CD4-positive, alpha-beta T cell treated with Interleukin-17A for 1 hour (primary cell): Measurements from ENCODE around the gene MACROD2.

ENCODE experiments used
- DNase-seq: peaks from one replicate; pipeline ENCODE4 v3.0.0-alpha.2; 2020

Gene MACROD2

GRCh38 chr20:15578113-15578512 is 1582.8 kb downstream of the MACROD2 start:
- no peak for DNase-seq

- DNase-seq, result no peak
Measured at GRCh38 chr20:15579688-15580087, 1584.4 kb downstream of the MACROD2 start.

GRCh38 chr20:15582146-15582760 is 1586.9 kb downstream of the MACROD2 start:
- no peak for DNase-seq

GRCh38 chr20:15584507-15584906 is 1589.2 kb downstream of the MACROD2 start:
- DNase-seq, result no peak

GRCh38 chr20:15593081-15593480 is 1597.8 kb downstream of the MACROD2 start:
- DNase-seq, result no peak

GRCh38 chr20:15594158-15594695 is 1598.9 kb downstream of the MACROD2 start:
- no peak for DNase-seq

- no peak for DNase-seq
Measured at GRCh38 chr20:15596220-15596890, 1601.0 kb downstream of the MACROD2 start.

GRCh38 chr20:15597306-15597705 is 1602.0 kb downstream of the MACROD2 start:
- DNase-seq, result no peak

GRCh38 chr20:15599961-15600360 is 1604.6 kb downstream of the MACROD2 start:
- DNase-seq, result no peak

GRCh38 chr20:15600565-15600964 is 1605.2 kb downstream of the MACROD2 start:
- no peak for DNase-seq

GRCh38 chr20:15603506-15603905 is 1608.2 kb downstream of the MACROD2 start:
- no peak for DNase-seq

GRCh38 chr20:15603978-15604805 is 1608.9 kb downstream of the MACROD2 start:
- DNase-seq, result no peak

GRCh38 chr20:15609921-15610320 is 1614.6 kb downstream of the MACROD2 start:
- DNase-seq, result no peak

GRCh38 chr20:15610787-15611186 is 1615.5 kb downstream of the MACROD2 start:
- no peak for DNase-seq

GRCh38 chr20:15611541-15611940 is 1616.2 kb downstream of the MACROD2 start:
- DNase-seq, result no peak

- no peak for DNase-seq
Measured at GRCh38 chr20:15612198-15612597, 1616.9 kb downstream of the MACROD2 start.

- DNase-seq, result no peak
Measured at GRCh38 chr20:15612769-15613168, 1617.5 kb downstream of the MACROD2 start.

- no peak for DNase-seq
Measured at GRCh38 chr20:15613530-15613929, 1618.2 kb downstream of the MACROD2 start.

- DNase-seq, result no peak
Measured at GRCh38 chr20:15616626-15617025, 1621.3 kb downstream of the MACROD2 start.

- DNase-seq, result no peak
Measured at GRCh38 chr20:15618110-15618509, 1622.8 kb downstream of the MACROD2 start.

GRCh38 chr20:15618912-15619311 is 1623.6 kb downstream of the MACROD2 start:
- DNase-seq, result no peak

GRCh38 chr20:15619341-15619740 is 1624.0 kb downstream of the MACROD2 start:
- DNase-seq, result no peak

GRCh38 chr20:15619816-15620215 is 1624.5 kb downstream of the MACROD2 start:
- DNase-seq, result no peak

- no peak for DNase-seq
Measured at GRCh38 chr20:15622368-15622767, 1627.1 kb downstream of the MACROD2 start.
